HG02588 (cell line): ENCODE data around the gene METTL4.
"Not testable (repeated sequence)": the region's sequence is repeated elsewhere in the genome, so short reads cannot be mapped to it uniquely, and the experiment has no call there.

Source experiments
- ATAC-seq: cut with Tn5 transposase; IDR thresholded peaks from one replicate; pipeline ENCODE4 v1.9.1; 2021; ENCODE audit warnings: mild to moderate bottlenecking, moderate library complexity; ENCODE audit not compliant: unreplicated experiment

METTL4 gene

GRCh38 chr18:2564373-2564772, 6.9 kb downstream of the METTL4 start:
- no peak for ATAC-seq

GRCh38 chr18:2559249-2559648, 12.1 kb downstream of the METTL4 start:
- ATAC-seq = no peak

GRCh38 chr18:2557536-2557935, 13.8 kb downstream of the METTL4 start:
- no peak for ATAC-seq

- no peak for ATAC-seq
These were observed 15.4 kb downstream of the METTL4 start for GRCh38 chr18:2555895-2556294.

GRCh38 chr18:2554696-2555095, 16.6 kb downstream of the METTL4 start:
- ATAC-seq = no peak

GRCh38 chr18:2551425-2551824, 19.9 kb downstream of the METTL4 start:
- no peak for ATAC-seq

GRCh38 chr18:2549462-2549861, 21.8 kb downstream of the METTL4 start:
- ATAC-seq = no peak

GRCh38 chr18:2547477-2548087, 23.7 kb downstream of the METTL4 start:
- ATAC-seq = peak; percentile 50

- no peak for ATAC-seq
These were observed 26.1 kb downstream of the METTL4 start for GRCh38 chr18:2545155-2545554.

- ATAC-seq = peak; percentile 54
These were observed 29.3 kb downstream of the METTL4 start for GRCh38 chr18:2541925-2542563.

- no peak for ATAC-seq
These were observed 30.7 kb downstream of the METTL4 start for GRCh38 chr18:2540575-2540974.

GRCh38 chr18:2538844-2539243, 32.5 kb downstream of the METTL4 start:
- ATAC-seq = no peak

- no peak for ATAC-seq
These were observed 33.1 kb downstream of the METTL4 start for GRCh38 chr18:2538236-2538635.

- no peak for ATAC-seq
These were observed 34.0 kb downstream of the METTL4 start for GRCh38 chr18:2537296-2537695.

- ATAC-seq = no peak
These were observed 34.8 kb downstream of the METTL4 start for GRCh38 chr18:2536493-2536892.

GRCh38 chr18:2536063-2536462, 35.2 kb downstream of the METTL4 start:
- ATAC-seq = no peak

- no peak for ATAC-seq
These were observed 35.8 kb downstream of the METTL4 start for GRCh38 chr18:2535419-2535910.

GRCh38 chr18:2534906-2535305, 36.4 kb downstream of the METTL4 start:
- ATAC-seq = no peak

GRCh38 chr18:2532797-2533196, 38.5 kb downstream of the METTL4 start:
- no peak for ATAC-seq

- ATAC-seq = no peak
These were observed 39.6 kb downstream of the METTL4 start for GRCh38 chr18:2531751-2532150.

GRCh38 chr18:2529154-2529553, 42.2 kb downstream of the METTL4 start:
- no peak for ATAC-seq

- ATAC-seq = no peak
These were observed 45.0 kb downstream of the METTL4 start for GRCh38 chr18:2526329-2526728.

- ATAC-seq = not testable (repeated sequence)
These were observed 46.5 kb downstream of the METTL4 start for GRCh38 chr18:2524794-2525198.
